PC-9 (cell line): ENCODE data around the gene ELMO1. TPM values are rescaled to one million over a fixed set of nuclear protein-coding genes. Genes with fewer than 3 reads are reported as not detected.

ENCODE experiments used
- BruUV-seq: library from RNA; stranded (reverse); fragments of 400-500 nt; replicated peaks from 2 replicates; lab custom pipeline; 2021; lab: Mats Ljungman, UMichigan
- CTCF ChIA-PET: fragments of 300-600 bp; sonication (Branson Sonifier 250); formaldehyde crosslinking; loops from one replicate; lab custom pipeline; 2022; ENCODE audit warnings: antibody characterized with exemption; lab: Charles Lee
- POLR2A ChIA-PET: fragments of 300-600 bp; sonication (Branson Sonifier 250); formaldehyde crosslinking; loops from one replicate; lab custom pipeline; 2022; ENCODE audit warnings: antibody characterized with exemption; ENCODE audit not compliant: unreplicated experiment; lab: Charles Lee
- DNase-seq, 2 experiments: peaks; one replicate each; pipeline versions ENCODE4 v3.0.0 to v3.0.0-alpha.2; 2015 to 2022; ENCODE audit warnings: mixed read lengths in 1 of 2
- H2AFZ ChIP-seq: fragments of 200-600 bp; sonication (generic); 2 replicates; pipeline ENCODE4 v1.8.1; 2017; ENCODE audit warnings: antibody characterized with exemption
- H3F3A ChIP-seq: fragments of 200-600 bp; sonication (generic); 2 replicates; pipeline ENCODE4 v1.8.1; 2017; ENCODE audit warnings: antibody characterized with exemption, mild to moderate bottlenecking, low read depth; ENCODE audit not compliant: insufficient read depth
- H3K27ac ChIP-seq: fragments of 200-600 bp; sonication (generic); 2 replicates; pipeline ENCODE4 v1.6.1; 2016; ENCODE audit warnings: mixed run types
- H3K27me3 ChIP-seq: fragments of 200-600 bp; sonication (generic); 2 replicates; pipeline ENCODE4 v1.6.1; 2016; ENCODE audit warnings: low read depth, mixed run types; ENCODE audit not compliant: insufficient read depth
- H3K36me3 ChIP-seq: fragments of 200-600 bp; sonication (generic); 2 replicates; pipeline ENCODE4 v1.6.1; 2016; ENCODE audit warnings: low read depth, mixed run types
- H3K4me1 ChIP-seq: fragments of 200-600 bp; sonication (generic); replicated peaks from 2 replicates; pipeline ENCODE4 v1.6.1; 2016; ENCODE audit warnings: mixed run types; ENCODE audit not compliant: insufficient read depth
- H3K4me2 ChIP-seq: fragments of 200-600 bp; sonication (generic); 2 replicates; pipeline ENCODE4 v1.6.1; 2017; ENCODE audit warnings: mixed run types
- H3K4me3 ChIP-seq: fragments of 200-600 bp; sonication (generic); 2 replicates; pipeline ENCODE4 v1.6.1; 2016; ENCODE audit warnings: mixed run types
- H3K79me2 ChIP-seq: fragments of 200-600 bp; sonication (generic); 2 replicates; pipeline ENCODE4 v1.6.1; 2017; ENCODE audit warnings: low read depth, mixed run types
- H3K9me2 ChIP-seq: fragments of 200-600 bp; sonication (generic); 2 replicates; pipeline ENCODE4 v1.8.1; 2017; ENCODE audit warnings: mild to moderate bottlenecking; ENCODE audit not compliant: insufficient read depth
- H3K9me3 ChIP-seq: fragments of 200-600 bp; sonication (generic); 2 replicates; pipeline ENCODE4 v1.8.1; 2016; ENCODE audit warnings: low read depth; ENCODE audit not compliant: insufficient read depth
- H4K20me1 ChIP-seq: fragments of 200-600 bp; sonication (generic); 2 replicates; pipeline ENCODE4 v1.8.1; 2017; ENCODE audit not compliant: insufficient read depth
- CTCF ChIP-seq: fragments of 200-600 bp; sonication (generic); conservative IDR thresholded peaks from 2 replicates; pipeline ENCODE4 v1.6.1; 2017; ENCODE audit warnings: mixed run types, antibody characterized with exemption, mild to moderate bottlenecking, moderate library complexity
- EZH2 ChIP-seq: fragments of 200-600 bp; sonication (generic); IDR thresholded peaks from 2 replicates; pipeline ENCODE4 v1.8.0; 2017; ENCODE audit warnings: antibody characterized with exemption, low read depth
- intact Hi-C: fragments of 100-400 bp; cut with micrococcal nuclease; formaldehyde crosslinking; loops from one replicate; pipeline ENCODE4 v1.10.0; 2022; ENCODE audit not compliant: unreplicated experiment
- total RNA-seq: library from RNA; stranded (reverse); gene quantifications from 2 replicates; pipeline ENCODE4 v1.2.3, GENCODE V29; 2021

Gene ELMO1
- total RNA-seq, 1 experiment from 2014 or later = 4.8 TPM

GRCh38 chr7:37342688-37343471 lies 105.8 kb downstream of the ELMO1 start:
- Histone ChIP-seq H3K79me2 (no peaks in the 10 kb centered on the region), H3K27ac (no peak overlapping the region), H3F3A (no peaks in the 10 kb centered on the region), H3K4me1 (no peaks in the 10 kb centered on the region), H3K36me3 (no peaks in the 10 kb centered on the region), H4K20me1 (no peaks in the 10 kb centered on the region), H3K4me3 (peak overlapping the region; percentile 22; the same call in 1 of the 2 replicates), H3K9me2 (no peaks in the 10 kb centered on the region), H3K27me3 (peaks cover 11% of the 10 kb centered on the region), H3K4me2 (peak overlapping the region; percentile 35; the same call in 1 of the 2 replicates), H2AFZ (no peak overlapping the region), H3K9me3 (no peaks in the 10 kb centered on the region)
- intact Hi-C loops = no loop called here
- no TSS peak for BruUV-seq
- POLR2A ChIA-PET = no interaction called here
- TF ChIP-seq CTCF = no peak
- no peak for TF ChIP-seq EZH2
- no peak for DNase-seq
- CTCF ChIA-PET = interaction anchor here (0.7 kb wide), 2 partner anchors 523 to 1537 kb away, joined by 4 to 13 read pairs; no protein-coding TSS in a partner anchor

GRCh38 chr7:37342176-37342687 lies 106.4 kb downstream of the ELMO1 start:
- Histone ChIP-seq H3K4me1 (no peaks in the 10 kb centered on the region), H2AFZ (no peak overlapping the region), H3K9me3 (no peaks in the 10 kb centered on the region), H4K20me1 (no peaks in the 10 kb centered on the region), H3F3A (no peaks in the 10 kb centered on the region), H3K9me2 (no peaks in the 10 kb centered on the region), H3K27ac (no peak overlapping the region), H3K36me3 (no peaks in the 10 kb centered on the region), H3K4me3 (peak overlapping the region; percentile 22; the same call in 1 of the 2 replicates), H3K4me2 (peak overlapping the region; percentile 35; the same call in 1 of the 2 replicates), H3K79me2 (no peaks in the 10 kb centered on the region), H3K27me3 (peaks cover 5% of the 10 kb centered on the region; the same call in 1 of the 2 replicates)
- TF ChIP-seq CTCF (no peak), EZH2 (no peak)
- no peak for DNase-seq
- intact Hi-C loops = no loop called here
- POLR2A ChIA-PET = no interaction called here
- TSS peak; percentile 41 for BruUV-seq
- CTCF ChIA-PET = interaction anchor here (0.7 kb wide), 1 partner anchor 523 kb away, joined by 13 read pairs; no protein-coding TSS in a partner anchor

- H3K4me1 ChIP-seq = no peaks in the 10 kb centered on the region
- no peaks in the 10 kb centered on the region for H3F3A ChIP-seq
- H4K20me1 ChIP-seq = no peaks in the 10 kb centered on the region
- POLR2A ChIA-PET = no interaction called here
- no peaks in the 10 kb centered on the region for H3K9me3 ChIP-seq
- TF ChIP-seq EZH2 (no peak), CTCF (no peak)
- H3K4me2 ChIP-seq = no peak overlapping the region
- DNase-seq = no peak
- no peak overlapping the region for H3K27ac ChIP-seq
- intact Hi-C loops = no loop called here
- CTCF ChIA-PET = no interaction called here
- BruUV-seq = no TSS peak
- no peaks in the 10 kb centered on the region for H3K27me3 ChIP-seq
- no peak overlapping the region for H2AFZ ChIP-seq
- no peaks in the 10 kb centered on the region for H3K79me2 ChIP-seq
- H3K36me3 ChIP-seq = no peaks in the 10 kb centered on the region
- no peaks in the 10 kb centered on the region for H3K9me2 ChIP-seq
- no peak overlapping the region for H3K4me3 ChIP-seq
These were observed 107.5 kb downstream of the ELMO1 start for GRCh38 chr7:37341033-37341630.
